HG03108 (cell line): ENCODE data around the gene DLX2.

ENCODE experiments used
- ATAC-seq: cut with Tn5 transposase; IDR thresholded peaks from one replicate; pipeline ENCODE4 v1.9.1; 2021; ENCODE audit warnings: moderate library complexity; ENCODE audit not compliant: unreplicated experiment

The DLX2 gene

GRCh38 chr2:172094294-172095145, 8.2 kb downstream of the DLX2 start:
- no peak for ATAC-seq

GRCh38 chr2:172093416-172094293, 9.0 kb downstream of the DLX2 start:
- no peak for ATAC-seq

- no peak for ATAC-seq
Measured at GRCh38 chr2:172092716-172093415, 9.8 kb downstream of the DLX2 start.

- ATAC-seq = no peak
Measured at GRCh38 chr2:172091761-172092566, 10.7 kb downstream of the DLX2 start.

GRCh38 chr2:172091000-172091641, 11.6 kb downstream of the DLX2 start:
- ATAC-seq = no peak

GRCh38 chr2:172090044-172090961, 12.4 kb downstream of the DLX2 start:
- no peak for ATAC-seq

- no peak for ATAC-seq
Measured at GRCh38 chr2:172089633-172090032, 13.1 kb downstream of the DLX2 start.

- no peak for ATAC-seq
Measured at GRCh38 chr2:172089005-172089504, 13.6 kb downstream of the DLX2 start.

GRCh38 chr2:172088245-172089004, 14.3 kb downstream of the DLX2 start:
- ATAC-seq = no peak

- ATAC-seq = no peak
Measured at GRCh38 chr2:172087780-172088244, 14.9 kb downstream of the DLX2 start.

- ATAC-seq = no peak
Measured at GRCh38 chr2:172087207-172087779, 15.4 kb downstream of the DLX2 start.

GRCh38 chr2:172086241-172087206, 16.2 kb downstream of the DLX2 start:
- no peak for ATAC-seq

GRCh38 chr2:172085460-172086159, 17.1 kb downstream of the DLX2 start, which contains the start of gene DLX1:
DLX1 (plus strand) TSS chr2:172085507; CDS start chr2:172085678, 171 bp downstream.
- no peak for ATAC-seq

GRCh38 chr2:172084645-172085459, 17.8 kb downstream of the DLX2 start:
- ATAC-seq = peak; percentile 91

- ATAC-seq = no peak
Measured at GRCh38 chr2:172084395-172084644, 18.4 kb downstream of the DLX2 start.
